Activated gamma-delta T cell (primary cell): ENCODE measurements around the gene QRFP.

ENCODE experiments used
- DNase-seq: peaks from one replicate; lab custom pipeline; 2025; lab: John Stamatoyannopoulos, UW
- total RNA-seq, 2 donors: gene quantifications; one replicate each; lab custom pipeline; 2026; lab: John Stamatoyannopoulos, UW

The QRFP gene
- total RNA-seq = 0 reads per million in 2 donors

GRCh38 chr9:130896233-130897014 is at the start of gene QRFP:
Gene QRFP (minus strand): TSS chr9:130896812. CDS start chr9:130893838, 2,974 bp downstream.
- no peak for DNase-seq

- no peak for DNase-seq
Observed at GRCh38 chr9:130945173-130945572, 48.6 kb upstream of the QRFP start.

GRCh38 chr9:130944510-130945058 is 48.0 kb upstream of the QRFP start:
- DNase-seq = no peak

GRCh38 chr9:130943777-130944176 is 47.2 kb upstream of the QRFP start:
- DNase-seq = no peak

- DNase-seq = no peak
Observed at GRCh38 chr9:130943221-130943620, 46.6 kb upstream of the QRFP start.

GRCh38 chr9:130942679-130943078 is 46.1 kb upstream of the QRFP start:
- DNase-seq = no peak

GRCh38 chr9:130942084-130942483 is 45.5 kb upstream of the QRFP start:
- DNase-seq = no peak

- DNase-seq = no peak
Observed at GRCh38 chr9:130940693-130941576, 44.3 kb upstream of the QRFP start.

GRCh38 chr9:130940027-130940549 is 43.5 kb upstream of the QRFP start:
- DNase-seq = no peak

GRCh38 chr9:130939405-130940026 is 42.9 kb upstream of the QRFP start:
- DNase-seq = no peak

- DNase-seq = no peak
Observed at GRCh38 chr9:130938652-130939404, 42.2 kb upstream of the QRFP start, which contains the start of gene FIBCD1. Gene FIBCD1 (minus strand): TSS chr9:130939247. CDS start chr9:130938607, 640 bp downstream.

- no peak for DNase-seq
Observed at GRCh38 chr9:130938184-130938651, 41.6 kb upstream of the QRFP start.

- no peak for DNase-seq
Observed at GRCh38 chr9:130937146-130938076, 40.8 kb upstream of the QRFP start.

GRCh38 chr9:130936285-130937117 is 39.9 kb upstream of the QRFP start:
- no peak for DNase-seq

GRCh38 chr9:130935648-130936271 is 39.1 kb upstream of the QRFP start:
- DNase-seq = no peak

- DNase-seq = no peak
Observed at GRCh38 chr9:130934702-130935647, 38.4 kb upstream of the QRFP start.

GRCh38 chr9:130934246-130934645 is 37.6 kb upstream of the QRFP start:
- no peak for DNase-seq
